ENCODE measurements around the gene ADK.
A peak's percentile ranks its signal among the peaks of the same experiment; 100 is the strongest.
"Not testable (repeated sequence)": the region's sequence is repeated elsewhere in the genome, so short reads cannot be mapped to it uniquely, and the experiment has no call there.

The ADK gene

GRCh38 chr10:74150990-74151878 is at the start of gene ADK:
TSS of gene ADK (plus strand) at chr10:74151221. CDS start at chr10:74151279, 58 bp downstream.
- DNase-seq (ENCODE audit: low spot score), result peak; percentile 99

DNA sequence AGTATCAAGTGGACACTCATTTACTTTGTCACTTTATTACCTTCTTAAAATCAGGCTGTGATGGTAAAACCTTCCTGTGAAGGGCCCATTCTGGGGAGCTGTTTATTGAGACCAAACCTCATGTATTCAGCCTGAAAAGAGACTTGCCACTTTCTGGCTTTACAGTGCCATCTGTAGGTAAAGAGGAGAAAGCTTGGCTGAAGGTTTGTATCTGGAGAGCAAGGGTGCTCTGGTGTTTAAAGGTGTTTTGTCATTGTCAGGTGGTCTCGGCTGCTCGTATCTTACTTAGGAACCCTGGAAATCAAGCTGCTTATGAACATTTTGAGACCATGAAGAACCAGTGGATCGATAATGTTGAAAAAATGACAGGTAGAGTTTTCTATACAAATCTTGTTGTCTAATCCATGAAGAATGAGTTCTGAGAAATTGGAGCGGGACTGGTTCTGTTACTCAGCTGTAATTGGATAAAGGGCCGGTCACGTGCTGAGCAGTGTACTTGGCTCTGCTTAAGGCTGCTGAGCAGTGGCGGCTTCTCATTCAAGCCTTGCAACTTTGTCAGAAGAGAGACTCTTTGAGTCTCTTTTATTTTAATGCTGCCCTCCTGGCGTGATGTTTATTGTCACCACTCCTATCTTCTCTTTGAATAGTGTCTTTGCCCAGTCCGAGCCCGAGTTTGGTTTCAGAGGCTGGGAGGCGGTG is 47.3 kb upstream of the ADK start:
- no peak for DNase-seq (ENCODE audit: low spot score)

- no peak for DNase-seq (ENCODE audit: low spot score)
Measured at GRCh38 chr10:74104480-74104879, 46.5 kb upstream of the ADK start.

GRCh38 chr10:74104996-74105395 is 46.0 kb upstream of the ADK start:
- DNase-seq (ENCODE audit: low spot score), result no peak

- no peak for DNase-seq (ENCODE audit: low spot score)
Measured at GRCh38 chr10:74107391-74107790, 43.6 kb upstream of the ADK start.

DNA sequence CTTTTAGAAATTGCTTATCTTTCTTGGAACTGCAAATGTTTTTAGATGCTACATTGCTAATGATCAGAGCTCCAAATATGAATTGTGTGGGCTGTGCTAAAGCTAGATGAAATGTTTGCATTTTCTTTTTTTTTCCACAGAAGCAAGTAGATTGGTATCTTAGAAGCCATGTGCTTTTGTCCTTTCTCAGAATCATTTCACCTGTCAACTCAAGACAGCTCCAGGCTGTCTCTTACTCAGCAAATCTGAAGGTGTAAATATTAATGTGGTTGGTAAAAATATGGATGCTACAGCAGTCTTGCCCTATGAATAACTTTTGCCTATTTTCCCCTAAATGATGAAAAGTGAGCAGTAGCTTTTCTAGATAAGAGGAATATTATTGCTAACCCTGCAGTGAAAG is 41.6 kb upstream of the ADK start:
- no peak for DNase-seq (ENCODE audit: low spot score)

- DNase-seq (ENCODE audit: low spot score), result no peak
Measured at GRCh38 chr10:74110120-74110519, 40.9 kb upstream of the ADK start.

DNA sequence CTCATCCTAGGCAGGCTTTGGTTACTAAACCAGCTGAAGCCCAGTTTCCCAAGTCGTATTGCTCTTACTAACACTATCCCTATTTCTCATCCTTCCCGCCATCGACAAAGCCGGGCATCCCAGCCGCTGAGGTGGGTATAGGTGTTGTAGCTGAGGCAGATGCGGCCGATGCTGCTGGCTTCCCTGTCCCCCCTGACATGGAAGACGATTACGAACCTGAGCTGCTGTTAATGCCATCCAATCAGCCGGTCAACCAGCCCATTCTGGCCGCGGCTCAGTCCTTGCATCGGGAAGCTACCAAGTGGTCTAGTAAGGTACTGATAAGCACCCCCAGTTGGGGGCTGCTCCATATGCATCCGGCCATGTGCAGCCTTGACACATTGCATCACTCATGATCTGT is 39.2 kb upstream of the ADK start:
- no peak for DNase-seq (ENCODE audit: low spot score)

DNA sequence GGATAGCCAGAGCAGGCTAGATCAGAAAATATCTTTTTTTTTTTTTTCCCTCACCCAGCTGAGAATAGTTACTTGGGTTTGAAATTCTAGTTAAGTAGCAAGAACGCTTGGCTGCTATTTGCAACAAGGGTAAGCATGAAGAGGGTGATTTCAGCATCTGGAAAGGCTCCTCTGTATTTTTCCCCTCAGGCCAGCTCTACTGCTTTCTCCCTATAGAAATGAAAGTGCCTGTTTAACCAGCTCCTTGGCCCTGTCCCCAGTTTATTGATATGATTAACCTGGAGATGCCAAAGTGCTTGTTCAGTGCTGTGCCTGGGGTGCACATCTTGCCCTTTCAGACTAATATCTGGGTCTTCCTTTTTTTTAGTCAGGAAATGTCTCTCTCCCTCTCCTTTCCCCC is 37.5 kb upstream of the ADK start:
- no peak for DNase-seq (ENCODE audit: low spot score)

- DNase-seq (ENCODE audit: low spot score), result no peak
Measured at GRCh38 chr10:74114041-74114448, 37.0 kb upstream of the ADK start.

- DNase-seq (ENCODE audit: low spot score), result no peak
Measured at GRCh38 chr10:74117738-74118137, 33.3 kb upstream of the ADK start.

DNA sequence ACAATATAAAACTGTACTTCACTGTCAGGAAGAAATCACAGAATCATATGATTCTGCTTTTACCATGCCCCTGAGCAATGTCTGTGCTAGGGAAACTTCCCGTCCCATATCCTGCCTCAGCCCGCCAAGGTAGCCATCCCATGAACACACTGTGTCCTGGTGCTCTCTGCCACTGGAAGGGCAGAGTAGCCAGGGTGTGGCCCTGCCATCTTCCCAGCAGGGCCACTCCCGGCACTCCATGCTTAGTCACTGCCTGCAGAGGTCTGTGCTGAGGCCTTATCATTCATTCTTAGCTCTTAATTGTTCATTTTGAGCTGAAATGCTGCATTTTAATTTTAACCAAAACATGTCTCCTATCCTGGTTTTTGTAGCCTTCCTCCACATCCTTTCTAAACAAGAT is 32.2 kb upstream of the ADK start:
- DNase-seq (ENCODE audit: low spot score), result no peak

- no peak for DNase-seq (ENCODE audit: low spot score)
Measured at GRCh38 chr10:74120911-74121310, 30.1 kb upstream of the ADK start.

DNA sequence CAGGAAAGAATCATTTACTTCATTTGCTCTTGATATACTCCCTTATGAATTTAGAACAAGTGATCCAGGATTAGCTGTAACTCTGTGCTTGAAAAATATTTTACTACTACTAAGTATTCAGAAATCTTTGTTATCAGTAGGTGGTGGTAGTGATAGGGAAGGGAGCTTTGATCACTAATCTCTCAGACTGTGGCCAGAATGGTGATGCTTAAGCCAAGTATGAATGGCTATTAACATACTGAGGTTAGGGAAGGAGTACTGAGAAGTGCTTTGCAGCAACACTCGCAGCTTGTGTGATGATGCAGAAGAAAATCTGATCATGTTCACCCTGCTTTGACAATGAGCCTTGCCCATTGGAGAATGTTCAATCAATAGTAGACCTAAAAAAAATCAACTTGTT is 29.7 kb upstream of the ADK start:
- DNase-seq (ENCODE audit: low spot score), result no peak

DNA sequence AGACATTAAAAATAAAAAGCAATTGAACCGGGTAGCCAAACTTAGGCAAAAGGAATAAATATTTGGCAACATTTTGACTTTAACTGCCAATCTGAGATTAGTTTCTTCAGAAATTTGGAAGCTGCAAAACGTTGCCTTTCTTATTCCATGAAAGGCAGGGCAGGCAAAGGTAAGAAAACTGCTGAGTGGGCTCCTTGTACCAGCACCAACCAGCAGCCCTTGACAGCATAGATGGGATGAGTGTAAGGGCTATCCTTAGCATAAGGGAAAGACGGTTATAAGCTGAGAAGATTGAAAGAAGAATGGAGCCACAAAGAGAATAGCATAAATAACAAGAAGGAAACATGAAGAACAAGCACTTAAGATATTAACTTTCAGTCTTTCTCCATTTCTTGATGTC is 29.0 kb upstream of the ADK start:
- no peak for DNase-seq (ENCODE audit: low spot score)

- no peak for DNase-seq (ENCODE audit: low spot score)
Measured at GRCh38 chr10:74123081-74123480, 27.9 kb upstream of the ADK start.

DNA sequence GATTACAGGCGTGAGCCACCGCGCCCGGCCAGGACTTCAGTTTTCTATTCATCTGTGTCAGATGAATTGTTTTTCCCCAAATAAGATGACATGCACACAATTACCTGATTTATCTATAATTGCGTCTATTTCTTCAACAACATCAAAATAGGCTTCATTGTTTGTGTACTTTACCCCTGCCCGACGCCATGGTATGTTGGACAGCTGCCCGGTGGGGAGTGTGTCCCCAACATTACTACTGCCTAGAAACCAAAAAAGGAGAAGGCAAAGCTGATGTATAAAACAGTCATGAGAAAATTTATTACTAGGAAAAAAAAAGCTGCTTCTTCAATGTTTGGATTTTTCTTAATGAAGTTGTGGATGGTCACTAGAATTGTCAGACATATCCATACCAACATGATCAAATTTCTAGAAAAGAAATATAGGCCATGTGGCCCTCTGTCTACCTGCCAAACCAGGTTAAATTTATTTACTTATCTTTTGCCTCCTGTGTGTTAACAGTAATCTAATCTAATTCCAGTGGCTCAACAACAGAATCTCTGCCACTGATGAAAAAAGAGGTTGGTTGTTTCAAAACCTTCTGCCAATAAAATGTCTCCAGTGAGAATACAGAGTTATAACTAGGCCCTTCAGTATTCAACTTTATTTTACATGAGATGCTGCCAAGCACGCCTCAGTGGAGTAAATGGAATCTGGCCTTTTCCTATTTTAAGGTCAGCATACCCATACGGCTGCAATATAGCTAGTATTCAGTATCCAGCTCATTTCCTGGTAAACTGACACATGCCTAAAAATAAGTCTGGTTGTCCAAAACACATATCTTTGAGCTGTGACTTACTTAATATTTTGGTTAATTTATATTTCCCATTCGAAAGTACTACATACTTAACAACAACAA is 16.8 kb upstream of the ADK start:
- DNase-seq (ENCODE audit: low spot score), result no peak

DNA sequence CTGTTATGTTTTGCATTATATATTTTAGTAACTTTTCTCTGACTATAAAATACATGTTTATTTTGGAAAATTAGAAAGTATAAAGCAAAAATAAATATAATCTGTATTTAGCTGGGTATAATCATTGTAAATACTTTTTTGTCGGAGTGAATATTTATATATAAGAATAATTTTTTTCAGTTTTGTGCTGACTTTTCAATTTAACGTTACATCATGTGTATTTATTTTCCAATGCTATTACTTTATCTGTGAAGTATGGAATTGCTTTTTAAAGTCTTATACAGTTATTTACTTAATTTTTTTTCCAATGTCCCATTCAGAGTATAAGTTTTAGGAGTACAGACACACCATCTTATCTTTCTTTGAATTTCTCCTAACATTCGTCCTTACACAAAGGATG is 15.6 kb upstream of the ADK start:
- no peak for DNase-seq (ENCODE audit: low spot score)

DNA sequence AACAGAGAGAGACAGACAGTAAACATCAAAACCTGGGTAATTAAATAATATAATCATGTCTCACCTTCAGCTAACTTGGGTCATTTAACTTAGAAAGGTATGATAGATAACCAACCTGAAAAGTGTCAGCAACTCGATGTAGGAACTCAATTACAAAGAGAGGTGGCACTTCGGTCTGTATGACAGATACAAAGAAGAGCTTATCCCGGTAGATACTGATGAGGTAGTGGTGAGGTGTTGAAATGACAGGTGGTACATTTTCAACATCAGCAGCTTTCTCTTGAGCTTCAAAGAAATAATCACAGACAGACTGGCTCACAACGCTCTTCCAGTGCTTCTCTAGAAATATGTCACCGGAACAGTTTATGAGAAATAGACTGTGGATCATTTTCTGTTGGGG is 13.0 kb upstream of the ADK start:
- DNase-seq (ENCODE audit: low spot score), result no peak

- not testable (repeated sequence) for DNase-seq (ENCODE audit: low spot score)
Measured at GRCh38 chr10:74138596-74138995, 12.4 kb upstream of the ADK start.

GRCh38 chr10:74139981-74140380 is 11.0 kb upstream of the ADK start:
- DNase-seq (ENCODE audit: low spot score), result no peak

DNA sequence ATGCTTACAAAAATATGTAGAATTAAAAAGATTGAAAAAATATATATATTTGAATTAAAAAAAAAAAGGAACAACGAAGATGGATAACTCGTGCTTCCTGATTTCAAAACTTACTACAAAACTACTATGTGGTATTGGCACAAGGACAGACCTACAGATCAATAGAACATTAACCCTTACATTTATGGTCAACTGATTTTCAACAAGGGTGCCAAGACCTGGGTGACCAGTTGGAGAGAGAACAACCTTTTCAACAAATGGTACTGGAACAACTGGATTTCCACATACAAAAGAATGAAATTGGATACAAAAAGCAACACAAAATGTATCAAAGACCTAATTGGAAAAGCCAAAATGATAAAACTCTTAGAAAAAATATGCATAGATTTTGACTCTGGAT is 10.5 kb upstream of the ADK start:
- DNase-seq (ENCODE audit: low spot score), result no peak

DNA sequence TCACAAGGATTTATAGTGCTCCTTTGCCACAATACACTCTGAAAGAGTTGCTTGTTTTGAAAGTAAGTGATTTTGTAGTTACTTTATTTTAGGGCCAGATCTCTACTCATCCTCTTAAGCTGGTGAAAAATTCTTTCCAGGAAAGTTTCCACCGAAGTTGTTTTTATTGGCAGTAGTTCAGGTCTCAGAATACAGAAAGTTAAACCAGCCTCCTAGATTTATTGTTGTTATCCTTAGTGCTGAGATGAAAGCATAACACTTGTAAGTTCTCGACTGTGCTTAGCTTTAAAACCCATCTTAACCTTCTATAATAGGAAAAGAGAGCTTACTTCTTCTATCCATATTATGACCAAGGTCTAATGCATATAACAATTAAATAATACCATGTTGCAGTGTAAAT is 5.9 kb upstream of the ADK start:
- DNase-seq (ENCODE audit: low spot score), result no peak

Measured in ecto neural progenitor cell (in vitro differentiated cells).